GM12865 (cell line): Measurements from ENCODE around the gene MAP1LC3B2.
"Not testable (repeated sequence)": the region's sequence is repeated elsewhere in the genome, so short reads cannot be mapped to it uniquely, and the experiment has no call there.

Experiments used
- DNase-seq: peaks from one replicate; pipeline ENCODE4 v3.0.0; 2010; ENCODE audit warnings: low read depth
- H3K4me3 ChIP-seq: 2 replicates; pipeline ENCODE4 v1.5.1; 2011; ENCODE audit warnings: mild to moderate bottlenecking, low read depth, low read length, control low read depth
- CTCF ChIP-seq: IDR thresholded peaks from 2 replicates; pipeline ENCODE4 v1.5.1; 2011; ENCODE audit warnings: low read length, control low read depth, low read depth, inconsistent platforms; ENCODE audit not compliant: insufficient read depth; ENCODE audit errors: missing control alignments

Gene MAP1LC3B2

GRCh38 chr12:116556964-116557698 is 2.0 kb upstream of the MAP1LC3B2 start:
- no peak for TF ChIP-seq CTCF
- no peak for DNase-seq
- no peak overlapping the region for H3K4me3 ChIP-seq

- H3K4me3 ChIP-seq = peak overlapping the region; percentile 47
- TF ChIP-seq CTCF = no peak
- DNase-seq = peak; percentile 39
Measured at GRCh38 chr12:116558280-116559161, 660 bp upstream of the MAP1LC3B2 start.

- no peak for TF ChIP-seq CTCF
- H3K4me3 ChIP-seq = no peak overlapping the region
- DNase-seq = no peak
Measured at GRCh38 chr12:116561181-116561821, 2.1 kb downstream of the MAP1LC3B2 start.

GRCh38 chr12:116562090-116562489 is 2.9 kb downstream of the MAP1LC3B2 start:
- DNase-seq = no peak
- no peak for TF ChIP-seq CTCF

GRCh38 chr12:116563262-116563661 is 4.1 kb downstream of the MAP1LC3B2 start:
- no peak overlapping the region for H3K4me3 ChIP-seq
- no peak for TF ChIP-seq CTCF
- DNase-seq = no peak

More at GRCh38 chr12:116562090-116562489, 2.9 kb downstream of the MAP1LC3B2 start:
- no peak overlapping the region for H3K4me3 ChIP-seq

GRCh38 chr12:116564080-116564479 is 4.9 kb downstream of the MAP1LC3B2 start:
- DNase-seq = no peak
- no peak for TF ChIP-seq CTCF
- H3K4me3 ChIP-seq = no peak overlapping the region

- not testable (repeated sequence) for DNase-seq, H3K4me3 ChIP-seq
Measured at GRCh38 chr12:116565221-116565620, 6.0 kb downstream of the MAP1LC3B2 start.
